ENCODE data around the gene C19orf85. TPM values are rescaled to one million over a fixed set of nuclear protein-coding genes. Genes with fewer than 3 reads are reported as not detected.

Gene C19orf85
- 0.20 TPM for polyA plus RNA-seq (2013, experiment 1 of 2)
- polyA plus RNA-seq (2013, experiment 2 of 2) = 0.15 TPM

DNA sequence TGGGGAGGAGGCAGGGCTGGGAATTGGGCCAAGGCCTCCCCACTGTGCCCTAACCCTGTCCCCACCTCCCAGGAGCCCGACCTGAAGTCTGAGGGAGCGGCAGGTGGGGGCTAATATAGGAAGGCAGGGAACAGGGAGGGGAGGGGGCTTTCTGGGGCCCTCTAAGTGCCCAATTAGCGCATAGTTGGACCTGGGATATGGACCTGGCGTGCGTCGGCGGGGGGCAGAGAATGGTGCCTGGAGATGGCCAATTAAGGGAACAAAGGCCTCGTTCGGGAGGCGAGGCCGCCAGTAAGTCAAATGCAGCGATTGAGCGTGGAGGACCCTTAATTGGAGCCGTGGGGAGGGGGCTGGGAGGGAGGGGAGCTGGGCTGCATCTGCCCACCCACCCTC lies at the start of gene C19orf85:
TSS of gene C19orf85 (minus strand) at position 90 of the 393 bp plus-strand sequence. CDS start 197 bp downstream, outside the sequence.
- H3K79me2 ChIP-seq (ENCODE audit: control insufficient read depth, insufficient read depth, low read length) = no peaks in the 10 kb centered on the region
- H2BK5ac ChIP-seq (ENCODE audit: low read length) = no peak within 1 kb of the TSS
- H3K36me3 ChIP-seq (ENCODE audit: control insufficient read depth, insufficient read depth, low read length) = no peaks in the 10 kb centered on the region
- no peaks in the 10 kb centered on the region for H3K79me1 ChIP-seq (ENCODE audit: low read length)
- no peak within 1 kb of the TSS for H2AK5ac ChIP-seq (ENCODE audit: low read length)
- no peaks in the 10 kb centered on the region for H3K4me1 ChIP-seq (ENCODE audit: control insufficient read depth, low read depth, low read length)
- no peak within 1 kb of the TSS for H3K18ac ChIP-seq (ENCODE audit: low read length)
- H3K4me3 ChIP-seq (ENCODE audit: low read length) = no peak within 1 kb of the TSS
- no peak within 1 kb of the TSS for H4K5ac ChIP-seq (ENCODE audit: low read length)
- no peak within 1 kb of the TSS for H3K23ac ChIP-seq (ENCODE audit: low read length)
- H2BK15ac ChIP-seq (replicated peaks; ENCODE audit: low read depth) = no peak within 1 kb of the TSS
- H2BK120ac ChIP-seq (ENCODE audit: low read depth, low read length) = no peak within 1 kb of the TSS
- no peak within 1 kb of the TSS for H3K4ac ChIP-seq (ENCODE audit: low read depth, low read length)
- H3K4me2 ChIP-seq (ENCODE audit: low read length) = no peak within 1 kb of the TSS
- WGBS (ENCODE audit: extremely low coverage, insufficient coverage, low lambda C conversion rate) = no CpG with 5 or more reads among the region's 14 CpGs
- no peak within 1 kb of the TSS for H3K27ac ChIP-seq (ENCODE audit: low read depth, low read length)
- H4K8ac ChIP-seq (ENCODE audit: low read depth, low read length) = no peak within 1 kb of the TSS
- no peak within 1 kb of the TSS for H3K9ac ChIP-seq (ENCODE audit: low read length)
- H3K56ac ChIP-seq (ENCODE audit: low read length) = peak within 1 kb of the TSS; percentile 7
- peak; percentile 27 for DNase-seq
- H3K27me3 ChIP-seq (ENCODE audit: insufficient read depth, low read length, poor library complexity) = no peaks in the 10 kb centered on the region

DNA sequence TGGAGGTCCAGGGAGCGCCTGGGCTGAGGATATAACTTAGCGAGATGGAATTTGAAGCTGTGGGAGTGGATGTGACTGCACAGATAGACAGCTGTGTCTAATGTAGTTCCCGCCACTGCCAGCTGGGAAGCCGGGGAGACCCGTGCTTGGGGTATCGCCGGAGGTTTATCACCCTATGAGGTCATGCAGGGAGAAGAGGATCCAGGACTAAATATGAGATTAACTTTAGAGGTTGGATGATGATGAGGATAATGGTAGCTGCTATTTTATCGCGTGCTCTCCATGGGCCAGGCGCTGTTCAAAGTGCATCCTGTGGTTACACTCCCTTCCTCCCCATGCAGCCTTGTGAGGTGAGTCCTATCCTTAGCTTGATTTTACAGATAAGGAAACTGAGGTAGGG lies 43.6 kb upstream of the C19orf85 start:
- no peak overlapping the region for H4K8ac ChIP-seq (ENCODE audit: low read depth, low read length)
- H3K18ac ChIP-seq (ENCODE audit: low read length) = no peak overlapping the region
- no peak overlapping the region for H2BK15ac ChIP-seq (replicated peaks; ENCODE audit: low read depth)
- no peak overlapping the region for H2BK120ac ChIP-seq (ENCODE audit: low read depth, low read length)
- no peak overlapping the region for H3K4me2 ChIP-seq (ENCODE audit: low read length)
- H3K23ac ChIP-seq (ENCODE audit: low read length) = no peak overlapping the region
- H3K56ac ChIP-seq (ENCODE audit: low read length) = no peak overlapping the region
- no peak overlapping the region for H4K5ac ChIP-seq (ENCODE audit: low read length)
- H3K4ac ChIP-seq (ENCODE audit: low read depth, low read length) = no peak overlapping the region
- no peaks in the 10 kb centered on the region for H3K79me2 ChIP-seq (ENCODE audit: control insufficient read depth, insufficient read depth, low read length)
- no peak overlapping the region for H2AK5ac ChIP-seq (ENCODE audit: low read length)
- no peaks in the 10 kb centered on the region for H3K4me1 ChIP-seq (ENCODE audit: control insufficient read depth, low read depth, low read length)
- no peaks in the 10 kb centered on the region for H3K36me3 ChIP-seq (ENCODE audit: control insufficient read depth, insufficient read depth, low read length)
- no peak for DNase-seq
- H3K27me3 ChIP-seq (ENCODE audit: insufficient read depth, low read length, poor library complexity) = peaks cover 2% of the 10 kb centered on the region
- no peak overlapping the region for H2BK5ac ChIP-seq (ENCODE audit: low read length)
- H3K27ac ChIP-seq (ENCODE audit: low read depth, low read length) = no peak overlapping the region
- H3K4me3 ChIP-seq (ENCODE audit: low read length) = no peak overlapping the region
- no peaks in the 10 kb centered on the region for H3K79me1 ChIP-seq (ENCODE audit: low read length)
- WGBS (ENCODE audit: extremely low coverage, insufficient coverage, low lambda C conversion rate) = no CpG with 5 or more reads among the region's 10 CpGs
- H3K9ac ChIP-seq (ENCODE audit: low read length) = no peak overlapping the region

DNA sequence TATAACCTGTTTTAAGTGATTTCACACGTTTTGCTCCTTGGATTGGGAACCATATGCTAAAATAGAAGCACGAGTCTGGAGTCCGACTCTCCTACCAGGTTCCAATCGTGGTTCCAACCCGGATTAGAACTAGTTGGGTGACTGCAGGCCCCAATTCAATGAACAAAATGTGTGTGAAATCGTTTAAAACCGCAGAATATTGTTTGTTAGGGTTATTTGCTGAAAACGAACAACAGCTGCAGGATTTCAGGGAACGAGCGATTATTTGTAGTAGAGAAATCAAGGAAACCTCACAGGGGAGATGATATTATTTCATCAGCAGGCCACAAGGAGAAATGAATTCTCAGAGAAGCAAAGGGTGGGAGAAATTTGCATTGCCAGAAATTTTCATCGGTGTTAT lies 40.4 kb upstream of the C19orf85 start:
- Histone ChIP-seq H3K27me3 (ENCODE audit: insufficient read depth, low read length, poor library complexity) (peaks cover 2% of the 10 kb centered on the region), H4K8ac (ENCODE audit: low read depth, low read length) (no peak overlapping the region), H3K18ac (ENCODE audit: low read length) (no peak overlapping the region), H2BK15ac (replicated peaks; ENCODE audit: low read depth) (no peak overlapping the region), H2AK5ac (ENCODE audit: low read length) (no peak overlapping the region), H3K4me1 (ENCODE audit: control insufficient read depth, low read depth, low read length) (no peaks in the 10 kb centered on the region), H3K4me3 (ENCODE audit: low read length) (no peak overlapping the region), H3K4me2 (ENCODE audit: low read length) (no peak overlapping the region), H3K79me1 (ENCODE audit: low read length) (no peaks in the 10 kb centered on the region), H3K56ac (ENCODE audit: low read length) (no peak overlapping the region), H3K36me3 (ENCODE audit: control insufficient read depth, insufficient read depth, low read length) (no peaks in the 10 kb centered on the region), H3K9ac (ENCODE audit: low read length) (no peak overlapping the region), H3K23ac (ENCODE audit: low read length) (no peak overlapping the region), H4K5ac (ENCODE audit: low read length) (no peak overlapping the region), H3K4ac (ENCODE audit: low read depth, low read length) (no peak overlapping the region), H3K27ac (ENCODE audit: low read depth, low read length) (no peak overlapping the region), H3K79me2 (ENCODE audit: control insufficient read depth, insufficient read depth, low read length) (no peaks in the 10 kb centered on the region), H2BK120ac (ENCODE audit: low read depth, low read length) (no peak overlapping the region), H2BK5ac (ENCODE audit: low read length) (no peak overlapping the region)
- no CpG with 5 or more reads among the region's 11 CpGs for WGBS (ENCODE audit: extremely low coverage, insufficient coverage, low lambda C conversion rate)
- DNase-seq = no peak

DNA sequence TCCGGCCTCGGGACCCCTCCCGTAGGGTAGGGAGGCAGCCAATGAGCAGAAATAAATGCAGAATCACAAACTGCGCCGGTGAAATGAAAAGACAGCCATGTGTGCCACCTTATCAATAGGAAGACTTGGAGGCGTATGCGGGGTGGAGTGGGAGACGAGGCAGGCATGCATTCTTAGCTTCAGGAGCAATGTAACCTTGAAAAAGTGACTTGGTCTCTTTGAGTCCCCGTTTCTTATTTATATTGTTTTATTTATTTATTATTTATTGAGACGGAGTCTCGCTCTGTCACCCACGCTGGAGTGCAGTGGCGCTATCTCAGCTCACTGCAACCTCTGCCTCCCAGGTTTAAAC lies 39.7 kb upstream of the C19orf85 start:
- no peak overlapping the region for H2BK5ac ChIP-seq (ENCODE audit: low read length)
- no CpG with 5 or more reads among the region's 13 CpGs for WGBS (ENCODE audit: extremely low coverage, insufficient coverage, low lambda C conversion rate)
- no peak overlapping the region for H4K5ac ChIP-seq (ENCODE audit: low read length)
- H3K4ac ChIP-seq (ENCODE audit: low read depth, low read length) = no peak overlapping the region
- no peaks in the 10 kb centered on the region for H3K79me2 ChIP-seq (ENCODE audit: control insufficient read depth, insufficient read depth, low read length)
- no peaks in the 10 kb centered on the region for H3K79me1 ChIP-seq (ENCODE audit: low read length)
- H3K4me3 ChIP-seq (ENCODE audit: low read length) = no peak overlapping the region
- no peak overlapping the region for H3K56ac ChIP-seq (ENCODE audit: low read length)
- no peak overlapping the region for H2AK5ac ChIP-seq (ENCODE audit: low read length)
- H3K23ac ChIP-seq (ENCODE audit: low read length) = no peak overlapping the region
- no peak overlapping the region for H3K27ac ChIP-seq (ENCODE audit: low read depth, low read length)
- H2BK120ac ChIP-seq (ENCODE audit: low read depth, low read length) = no peak overlapping the region
- no peaks in the 10 kb centered on the region for H3K4me1 ChIP-seq (ENCODE audit: control insufficient read depth, low read depth, low read length)
- H3K36me3 ChIP-seq (ENCODE audit: control insufficient read depth, insufficient read depth, low read length) = no peaks in the 10 kb centered on the region
- H3K4me2 ChIP-seq (ENCODE audit: low read length) = no peak overlapping the region
- no peak overlapping the region for H4K8ac ChIP-seq (ENCODE audit: low read depth, low read length)
- H2BK15ac ChIP-seq (replicated peaks; ENCODE audit: low read depth) = no peak overlapping the region
- H3K27me3 ChIP-seq (ENCODE audit: insufficient read depth, low read length, poor library complexity) = peaks cover 2% of the 10 kb centered on the region
- DNase-seq = no peak
- H3K18ac ChIP-seq (ENCODE audit: low read length) = no peak overlapping the region
- no peak overlapping the region for H3K9ac ChIP-seq (ENCODE audit: low read length)

DNA sequence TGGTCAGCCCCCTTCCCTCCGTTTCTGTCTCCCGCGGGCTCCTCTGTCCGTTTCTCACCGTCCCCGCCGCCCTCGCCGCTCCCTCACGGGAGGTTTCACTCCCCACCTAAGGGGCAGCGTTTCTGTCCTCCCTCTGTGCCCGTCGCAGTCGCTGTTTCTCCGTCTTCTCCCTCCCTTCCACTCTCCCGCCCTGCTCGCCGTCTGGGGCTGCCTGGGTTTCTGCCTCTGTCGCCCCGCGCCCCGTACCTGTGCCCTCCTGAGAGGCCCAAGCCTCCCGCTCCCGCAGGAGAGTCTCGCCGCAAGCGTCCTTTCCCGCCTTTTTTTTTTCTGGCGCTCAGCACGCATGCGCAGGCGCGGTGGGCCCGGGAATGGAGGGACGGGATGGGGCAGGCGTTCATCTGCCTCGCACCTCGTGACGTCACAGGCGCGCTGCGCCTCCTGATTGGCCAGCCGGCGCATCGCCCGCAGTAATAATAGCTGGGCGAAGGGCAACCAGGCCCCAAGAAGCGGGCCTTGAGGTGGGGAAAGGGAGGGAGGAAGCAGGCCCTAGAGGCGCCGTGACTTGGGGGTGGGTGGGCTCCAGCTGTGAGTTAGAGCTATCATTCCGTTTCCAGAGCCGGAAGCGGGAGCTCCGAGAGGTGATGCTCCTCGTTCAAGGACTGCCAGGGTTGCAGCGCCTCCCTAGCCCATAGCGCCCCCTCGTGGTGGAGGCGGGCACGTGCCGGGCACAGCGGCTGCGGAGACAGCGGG lies 39.1 kb upstream of the C19orf85 start:
- Histone ChIP-seq H3K79me2 (ENCODE audit: control insufficient read depth, insufficient read depth, low read length) (no peaks in the 10 kb centered on the region), H4K5ac (ENCODE audit: low read length) (no peak overlapping the region), H3K27me3 (ENCODE audit: insufficient read depth, low read length, poor library complexity) (peaks cover 2% of the 10 kb centered on the region), H4K8ac (ENCODE audit: low read depth, low read length) (no peak overlapping the region), H2BK120ac (ENCODE audit: low read depth, low read length) (no peak overlapping the region), H2BK5ac (ENCODE audit: low read length) (no peak overlapping the region), H3K56ac (ENCODE audit: low read length) (no peak overlapping the region), H3K23ac (ENCODE audit: low read length) (no peak overlapping the region), H3K18ac (ENCODE audit: low read length) (no peak overlapping the region), H2BK15ac (replicated peaks; ENCODE audit: low read depth) (no peak overlapping the region), H2AK5ac (ENCODE audit: low read length) (no peak overlapping the region), H3K4me2 (ENCODE audit: low read length) (peak overlapping the region; percentile 36), H3K4me3 (ENCODE audit: low read length) (no peak overlapping the region), H3K4me1 (ENCODE audit: control insufficient read depth, low read depth, low read length) (no peaks in the 10 kb centered on the region), H3K4ac (ENCODE audit: low read depth, low read length) (no peak overlapping the region), H3K27ac (ENCODE audit: low read depth, low read length) (no peak overlapping the region), H3K9ac (ENCODE audit: low read length) (no peak overlapping the region), H3K79me1 (ENCODE audit: low read length) (no peaks in the 10 kb centered on the region), H3K36me3 (ENCODE audit: control insufficient read depth, insufficient read depth, low read length) (no peaks in the 10 kb centered on the region)
- DNase-seq = peak; percentile 94
- WGBS (ENCODE audit: extremely low coverage, insufficient coverage, low lambda C conversion rate) = no CpG with 5 or more reads among the region's 64 CpGs

DNA sequence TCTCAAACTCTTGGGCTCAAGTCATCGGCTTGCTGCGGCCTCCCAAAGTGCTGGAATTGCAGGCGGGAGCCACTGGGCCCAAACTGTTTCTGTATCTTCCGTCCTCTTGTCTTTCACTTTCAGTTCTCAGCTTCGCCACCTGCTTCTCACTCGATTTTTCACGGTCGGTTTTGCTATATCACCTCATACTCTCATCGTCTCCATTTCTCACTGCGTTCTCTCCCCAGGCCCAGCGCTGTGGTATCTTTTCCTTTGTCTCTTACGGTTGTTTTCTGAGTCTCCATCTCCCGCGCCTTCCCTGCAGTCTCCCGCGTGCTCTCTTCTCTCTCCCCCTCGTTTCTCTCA lies 38.6 kb upstream of the C19orf85 start:
- Histone ChIP-seq H3K4me1 (ENCODE audit: control insufficient read depth, low read depth, low read length) (no peaks in the 10 kb centered on the region), H3K4me3 (ENCODE audit: low read length) (no peak overlapping the region), H3K9ac (ENCODE audit: low read length) (no peak overlapping the region), H3K79me1 (ENCODE audit: low read length) (no peaks in the 10 kb centered on the region), H3K23ac (ENCODE audit: low read length) (no peak overlapping the region), H3K56ac (ENCODE audit: low read length) (no peak overlapping the region), H2BK120ac (ENCODE audit: low read depth, low read length) (no peak overlapping the region), H3K27me3 (ENCODE audit: insufficient read depth, low read length, poor library complexity) (peaks cover 2% of the 10 kb centered on the region), H4K8ac (ENCODE audit: low read depth, low read length) (no peak overlapping the region), H3K36me3 (ENCODE audit: control insufficient read depth, insufficient read depth, low read length) (no peaks in the 10 kb centered on the region), H3K18ac (ENCODE audit: low read length) (no peak overlapping the region), H3K4me2 (ENCODE audit: low read length) (no peak overlapping the region), H3K4ac (ENCODE audit: low read depth, low read length) (no peak overlapping the region), H2BK5ac (ENCODE audit: low read length) (no peak overlapping the region), H2BK15ac (replicated peaks; ENCODE audit: low read depth) (no peak overlapping the region), H3K27ac (ENCODE audit: low read depth, low read length) (no peak overlapping the region), H4K5ac (ENCODE audit: low read length) (no peak overlapping the region), H3K79me2 (ENCODE audit: control insufficient read depth, insufficient read depth, low read length) (no peaks in the 10 kb centered on the region), H2AK5ac (ENCODE audit: low read length) (no peak overlapping the region)
- no peak for DNase-seq
- no CpG with 5 or more reads among the region's 17 CpGs for WGBS (ENCODE audit: extremely low coverage, insufficient coverage, low lambda C conversion rate)
